OCI-LY3 (cell line): Measurements from ENCODE around the gene RPP38.
A peak's percentile ranks its signal among the peaks of the same experiment; 100 is the strongest.

Source experiments
- H2AFZ ChIP-seq: fragments of 200-600, 300-600 bp; shearing (Covaris generic); 2 replicates; pipeline ENCODE4 v1.6.0; 2014; ENCODE audit warnings: antibody characterized with exemption, low read depth, low read length
- H3K27ac ChIP-seq: fragments of 200-600, 300-600 bp; sonication (generic); 2 replicates; pipeline ENCODE4 v1.5.1; 2014; ENCODE audit warnings: mild to moderate bottlenecking, low read length, moderate library complexity, mixed read lengths
- H3K27me3 ChIP-seq: fragments of 200-600, 300-600 bp; sonication (generic); 2 replicates; pipeline ENCODE4 v1.6.1; 2014; ENCODE audit warnings: low read depth, low read length, mixed read lengths
- H3K36me3 ChIP-seq: fragments of 200-600, 300-600 bp; sonication (generic); replicated peaks from 2 replicates; pipeline ENCODE3; 2014; ENCODE audit warnings: low read depth, low read length, mixed read lengths
- H3K4me1 ChIP-seq: fragments of 300-600, 200-600 bp; sonication (generic); 2 replicates; pipeline ENCODE4 v1.6.1; 2014; ENCODE audit warnings: low read length, mixed read lengths
- H3K4me2 ChIP-seq: fragments of 200-600, 300-600 bp; sonication (generic); 2 replicates; pipeline ENCODE4 v1.6.1; 2014; ENCODE audit warnings: low read length, mixed read lengths
- H3K4me3 ChIP-seq: fragments of 300-600, 200-600 bp; sonication (generic); 2 replicates; pipeline ENCODE4 v1.5.1; 2014; ENCODE audit warnings: antibody characterized with exemption, mild to moderate bottlenecking, low read length, moderate library complexity
- H3K79me2 ChIP-seq: fragments of 300-600, 200-600 bp; shearing (Covaris generic); 2 replicates; pipeline ENCODE4 v1.6.1; 2014; ENCODE audit warnings: mild to moderate bottlenecking, low read length, mixed read lengths
- H3K9ac ChIP-seq: fragments of 300-600, 200-600 bp; shearing (Covaris generic); 2 replicates; pipeline ENCODE4 v1.6.0; 2014; ENCODE audit warnings: mild to moderate bottlenecking, low read length, moderate library complexity
- H3K9me3 ChIP-seq: fragments of 200-600, 300-600 bp; shearing (Covaris generic); 2 replicates; pipeline ENCODE4 v1.6.1; 2014; ENCODE audit warnings: low read length, mixed read lengths; ENCODE audit not compliant: insufficient read depth
- H4K20me1 ChIP-seq: fragments of 200-600, 300-600 bp; sonication (generic); 2 replicates; pipeline ENCODE4 v1.6.1; 2016; ENCODE audit warnings: low read length, mixed read lengths; ENCODE audit not compliant: insufficient read depth
- CTCF ChIP-seq: fragments of 200-600, 300-600 bp; sonication (generic); IDR thresholded peaks from 2 replicates; pipeline ENCODE4 v1.5.1; 2014; ENCODE audit warnings: antibody characterized with exemption, low read length, low read depth
- EZH2phosphoT487 ChIP-seq: fragments of 200-600 bp; shearing (Covaris generic); IDR thresholded peaks from 2 replicates; pipeline ENCODE4 v1.6.1; 2018; ENCODE audit warnings: antibody characterized with exemption, mixed run types, low read depth

The RPP38 gene

GRCh38 chr10:15141136-15142054 is 44.2 kb downstream of the RPP38 start:
- no peaks in the 10 kb centered on the region for H3K27me3 ChIP-seq
- no peaks in the 10 kb centered on the region for H3K9me3 ChIP-seq
- no peak overlapping the region for H2AFZ ChIP-seq
- no peak overlapping the region for H3K4me3 ChIP-seq
- H3K4me2 ChIP-seq = peak overlapping the region; percentile 11
- no peaks in the 10 kb centered on the region for H3K79me2 ChIP-seq
- H3K4me1 ChIP-seq = peaks cover 8% of the 10 kb centered on the region
- TF ChIP-seq CTCF (no peak), EZH2phosphoT487 (no peak)
- no peak overlapping the region for H3K27ac ChIP-seq
- no peaks in the 10 kb centered on the region for H4K20me1 ChIP-seq
- H3K36me3 ChIP-seq = no peaks in the 10 kb centered on the region
- no peak overlapping the region for H3K9ac ChIP-seq

DNA sequence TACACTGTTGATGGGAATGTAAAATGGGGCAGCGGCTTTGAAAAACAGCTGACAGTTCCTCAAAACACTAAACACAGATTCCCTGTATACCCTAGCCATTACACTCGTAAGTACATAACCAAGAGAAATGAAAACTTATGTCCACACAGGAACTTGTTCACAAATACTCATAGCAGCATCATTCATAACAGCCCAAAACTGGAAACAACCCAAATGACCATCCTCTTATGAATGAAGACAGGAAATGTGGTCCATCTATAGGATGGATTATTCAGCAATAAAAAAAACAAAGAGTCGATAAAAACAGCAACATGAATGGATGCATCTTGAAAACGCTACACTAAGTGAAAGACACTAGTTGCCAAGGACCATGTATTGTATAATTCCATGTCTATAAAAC is 47.6 kb downstream of the RPP38 start:
- no peak overlapping the region for H3K4me3 ChIP-seq
- H4K20me1 ChIP-seq = no peaks in the 10 kb centered on the region
- H3K79me2 ChIP-seq = no peaks in the 10 kb centered on the region
- H2AFZ ChIP-seq = no peak overlapping the region
- no peak overlapping the region for H3K27ac ChIP-seq
- no peak overlapping the region for H3K9ac ChIP-seq
- no peaks in the 10 kb centered on the region for H3K27me3 ChIP-seq
- H3K4me1 ChIP-seq = peaks cover 8% of the 10 kb centered on the region
- H3K9me3 ChIP-seq = no peaks in the 10 kb centered on the region
- no peak overlapping the region for H3K4me2 ChIP-seq
- no peaks in the 10 kb centered on the region for H3K36me3 ChIP-seq
- TF ChIP-seq EZH2phosphoT487 (no peak), CTCF (no peak)

- no peak overlapping the region for H3K4me2 ChIP-seq
- H4K20me1 ChIP-seq = no peaks in the 10 kb centered on the region
- peaks cover 2% of the 10 kb centered on the region for H3K4me1 ChIP-seq
- no peak overlapping the region for H3K4me3 ChIP-seq
- H2AFZ ChIP-seq = no peak overlapping the region
- H3K9ac ChIP-seq = no peak overlapping the region
- H3K9me3 ChIP-seq = no peaks in the 10 kb centered on the region
- no peaks in the 10 kb centered on the region for H3K79me2 ChIP-seq
- TF ChIP-seq EZH2phosphoT487 (no peak), CTCF (no peak)
- no peak overlapping the region for H3K27ac ChIP-seq
- no peaks in the 10 kb centered on the region for H3K27me3 ChIP-seq
- no peaks in the 10 kb centered on the region for H3K36me3 ChIP-seq
Observed at GRCh38 chr10:15146366-15146765, 49.2 kb downstream of the RPP38 start.

DNA sequence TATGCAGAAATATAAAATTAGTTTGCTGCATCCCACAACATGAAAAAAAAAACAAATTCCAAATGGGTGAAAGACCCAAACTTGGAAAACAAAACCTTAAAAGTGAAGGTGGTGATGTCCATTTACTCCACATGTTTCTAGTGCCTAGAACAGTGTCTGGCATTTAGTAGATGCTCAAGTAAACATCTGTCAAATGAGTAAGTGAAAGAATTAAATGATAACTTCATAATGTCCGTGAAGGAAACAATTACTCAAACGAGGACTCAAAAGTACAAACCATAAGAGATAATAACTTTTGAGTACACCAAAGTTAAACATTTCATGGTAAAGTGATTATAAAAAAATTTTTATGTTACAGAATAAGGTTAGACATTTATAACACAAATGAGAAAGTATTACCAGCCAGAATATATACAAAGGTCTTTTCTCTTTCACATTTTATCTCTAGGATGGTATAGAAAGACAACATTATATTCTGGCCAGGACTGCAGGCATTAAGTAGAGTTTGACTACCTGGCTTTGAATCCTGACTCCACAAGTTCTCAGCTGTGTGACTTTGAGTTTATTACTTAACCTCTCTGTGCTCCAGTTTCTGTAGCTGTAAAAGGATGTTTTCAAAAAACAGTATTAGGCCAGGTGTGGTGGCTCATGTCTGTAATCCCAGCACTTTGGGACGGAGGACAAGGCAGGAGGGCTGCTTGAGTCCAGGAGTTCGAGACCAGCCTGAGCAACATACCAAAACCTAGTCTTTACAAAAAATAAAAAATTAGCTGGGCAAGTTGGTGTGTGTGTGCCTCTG is 50.6 kb downstream of the RPP38 start:
- Histone ChIP-seq H3K9me3 (no peaks in the 10 kb centered on the region), H3K27me3 (no peaks in the 10 kb centered on the region), H3K4me1 (no peaks in the 10 kb centered on the region), H3K36me3 (no peaks in the 10 kb centered on the region), H3K9ac (no peak overlapping the region), H3K4me2 (no peak overlapping the region), H3K27ac (no peak overlapping the region), H3K4me3 (no peak overlapping the region), H3K79me2 (no peaks in the 10 kb centered on the region), H4K20me1 (no peaks in the 10 kb centered on the region), H2AFZ (no peak overlapping the region)
- TF ChIP-seq CTCF (no peak), EZH2phosphoT487 (no peak)
